Activated naive CD4-positive, alpha-beta T cell treated with anti-CD3 and anti-CD28 coated beads, Interleukin-2, amount 50 U/mL, for 24 hours (primary cell): Measurements from ENCODE around the gene MYEOV.

Source experiments
- H3K27ac Mint-ChIP-seq: one replicate; pipeline ENCODE4 v1.8.0; 2021; ENCODE audit warnings: mild to moderate bottlenecking, mixed read lengths
- H3K27me3 Mint-ChIP-seq: one replicate; pipeline ENCODE4 v1.8.0; 2021; ENCODE audit warnings: mixed read lengths
- H3K36me3 Mint-ChIP-seq: one replicate; pipeline ENCODE4 v1.8.0; 2021; ENCODE audit warnings: mixed read lengths
- H3K4me1 Mint-ChIP-seq: one replicate; pipeline ENCODE4 v1.8.0; 2021; ENCODE audit warnings: mixed read lengths
- H3K4me3 Mint-ChIP-seq: one replicate; pipeline ENCODE4 v1.8.0; 2021; ENCODE audit warnings: mild to moderate bottlenecking, mixed read lengths
- H3K9me3 Mint-ChIP-seq: one replicate; pipeline ENCODE4 v1.8.0; 2021; ENCODE audit warnings: mixed read lengths

MYEOV gene

GRCh38 chr11:69261116-69261515 is 32.8 kb upstream of the MYEOV start:
- H3K27ac Mint-ChIP-seq, result no peak overlapping the region
- H3K36me3 Mint-ChIP-seq, result no peaks in the 10 kb centered on the region
- H3K4me1 Mint-ChIP-seq, result no peaks in the 10 kb centered on the region
- H3K27me3 Mint-ChIP-seq, result no peaks in the 10 kb centered on the region
- H3K9me3 Mint-ChIP-seq, result peaks cover 1% of the 10 kb centered on the region
- H3K4me3 Mint-ChIP-seq, result no peak overlapping the region

- Mint-ChIP-seq H3K36me3 (no peaks in the 10 kb centered on the region), H3K27me3 (no peaks in the 10 kb centered on the region), H3K4me1 (no peaks in the 10 kb centered on the region), H3K4me3 (no peak overlapping the region), H3K9me3 (no peaks in the 10 kb centered on the region), H3K27ac (no peak overlapping the region)
These were observed 30.8 kb upstream of the MYEOV start for GRCh38 chr11:69262918-69263735.

GRCh38 chr11:69263736-69264052 is 30.3 kb upstream of the MYEOV start:
- Mint-ChIP-seq H3K27me3 (no peaks in the 10 kb centered on the region), H3K9me3 (no peaks in the 10 kb centered on the region), H3K36me3 (no peaks in the 10 kb centered on the region), H3K27ac (no peak overlapping the region), H3K4me3 (no peak overlapping the region), H3K4me1 (no peaks in the 10 kb centered on the region)

- H3K36me3 Mint-ChIP-seq, result no peaks in the 10 kb centered on the region
- no peaks in the 10 kb centered on the region for H3K4me1 Mint-ChIP-seq
- H3K4me3 Mint-ChIP-seq, result no peak overlapping the region
- no peak overlapping the region for H3K27ac Mint-ChIP-seq
- H3K27me3 Mint-ChIP-seq, result no peaks in the 10 kb centered on the region
- no peaks in the 10 kb centered on the region for H3K9me3 Mint-ChIP-seq
These were observed 29.5 kb upstream of the MYEOV start for GRCh38 chr11:69264486-69264885.

GRCh38 chr11:69265210-69265609 is 28.7 kb upstream of the MYEOV start:
- H3K27ac Mint-ChIP-seq, result no peak overlapping the region
- no peaks in the 10 kb centered on the region for H3K9me3 Mint-ChIP-seq
- no peaks in the 10 kb centered on the region for H3K27me3 Mint-ChIP-seq
- H3K4me3 Mint-ChIP-seq, result no peak overlapping the region
- H3K4me1 Mint-ChIP-seq, result no peaks in the 10 kb centered on the region
- H3K36me3 Mint-ChIP-seq, result no peaks in the 10 kb centered on the region

- Mint-ChIP-seq H3K36me3 (no peaks in the 10 kb centered on the region), H3K27me3 (no peaks in the 10 kb centered on the region), H3K27ac (no peak overlapping the region), H3K4me3 (no peak overlapping the region), H3K9me3 (no peaks in the 10 kb centered on the region), H3K4me1 (no peaks in the 10 kb centered on the region)
These were observed 27.9 kb upstream of the MYEOV start for GRCh38 chr11:69265911-69266510.

GRCh38 chr11:69267395-69267805 is 26.6 kb upstream of the MYEOV start:
- no peak overlapping the region for H3K27ac Mint-ChIP-seq
- H3K27me3 Mint-ChIP-seq, result no peaks in the 10 kb centered on the region
- no peak overlapping the region for H3K4me3 Mint-ChIP-seq
- no peaks in the 10 kb centered on the region for H3K4me1 Mint-ChIP-seq
- no peaks in the 10 kb centered on the region for H3K36me3 Mint-ChIP-seq
- no peaks in the 10 kb centered on the region for H3K9me3 Mint-ChIP-seq

- Mint-ChIP-seq H3K4me1 (no peaks in the 10 kb centered on the region), H3K27me3 (no peaks in the 10 kb centered on the region), H3K4me3 (no peak overlapping the region), H3K27ac (peak overlapping the region; percentile 48), H3K36me3 (no peaks in the 10 kb centered on the region), H3K9me3 (no peaks in the 10 kb centered on the region)
These were observed 25.0 kb upstream of the MYEOV start for GRCh38 chr11:69268911-69269310.

- no peak overlapping the region for H3K4me3 Mint-ChIP-seq
- H3K4me1 Mint-ChIP-seq, result no peaks in the 10 kb centered on the region
- no peaks in the 10 kb centered on the region for H3K27me3 Mint-ChIP-seq
These were observed 24.6 kb upstream of the MYEOV start for GRCh38 chr11:69269388-69269787.

GRCh38 chr11:69269926-69270697 is 23.8 kb upstream of the MYEOV start:
- no peaks in the 10 kb centered on the region for H3K27me3 Mint-ChIP-seq

More at GRCh38 chr11:69269388-69269787, 24.6 kb upstream of the MYEOV start:
- Mint-ChIP-seq H3K9me3 (no peaks in the 10 kb centered on the region), H3K27ac (no peak overlapping the region), H3K36me3 (no peaks in the 10 kb centered on the region)

GRCh38 chr11:69270941-69271340 is 23.0 kb upstream of the MYEOV start:
- Mint-ChIP-seq H3K9me3 (no peaks in the 10 kb centered on the region), H3K4me1 (no peaks in the 10 kb centered on the region), H3K4me3 (no peak overlapping the region), H3K27ac (no peak overlapping the region), H3K27me3 (no peaks in the 10 kb centered on the region), H3K36me3 (no peaks in the 10 kb centered on the region)

More at GRCh38 chr11:69269926-69270697, 23.8 kb upstream of the MYEOV start:
- Mint-ChIP-seq H3K9me3 (no peaks in the 10 kb centered on the region), H3K4me3 (no peak overlapping the region), H3K4me1 (no peaks in the 10 kb centered on the region), H3K27ac (no peak overlapping the region), H3K36me3 (no peaks in the 10 kb centered on the region)

GRCh38 chr11:69272055-69272454 is 21.9 kb upstream of the MYEOV start:
- no peaks in the 10 kb centered on the region for H3K4me1 Mint-ChIP-seq
- H3K36me3 Mint-ChIP-seq, result no peaks in the 10 kb centered on the region
- no peak overlapping the region for H3K27ac Mint-ChIP-seq
- no peaks in the 10 kb centered on the region for H3K27me3 Mint-ChIP-seq
- H3K9me3 Mint-ChIP-seq, result no peaks in the 10 kb centered on the region
- no peak overlapping the region for H3K4me3 Mint-ChIP-seq

- Mint-ChIP-seq H3K36me3 (no peaks in the 10 kb centered on the region), H3K4me3 (no peak overlapping the region), H3K27me3 (no peaks in the 10 kb centered on the region), H3K27ac (no peak overlapping the region), H3K4me1 (no peaks in the 10 kb centered on the region), H3K9me3 (no peaks in the 10 kb centered on the region)
These were observed 21.0 kb upstream of the MYEOV start for GRCh38 chr11:69272831-69273485.

GRCh38 chr11:69273571-69273970 is 20.4 kb upstream of the MYEOV start:
- Mint-ChIP-seq H3K9me3 (no peaks in the 10 kb centered on the region), H3K27me3 (no peaks in the 10 kb centered on the region), H3K36me3 (no peaks in the 10 kb centered on the region)

GRCh38 chr11:69274531-69275016 is 19.4 kb upstream of the MYEOV start:
- H3K4me1 Mint-ChIP-seq, result no peaks in the 10 kb centered on the region
- no peaks in the 10 kb centered on the region for H3K27me3 Mint-ChIP-seq
- H3K27ac Mint-ChIP-seq, result no peak overlapping the region
- H3K4me3 Mint-ChIP-seq, result no peak overlapping the region
- H3K9me3 Mint-ChIP-seq, result no peaks in the 10 kb centered on the region
- H3K36me3 Mint-ChIP-seq, result no peaks in the 10 kb centered on the region

More at GRCh38 chr11:69273571-69273970, 20.4 kb upstream of the MYEOV start:
- Mint-ChIP-seq H3K4me1 (no peaks in the 10 kb centered on the region), H3K27ac (no peak overlapping the region), H3K4me3 (no peak overlapping the region)
